H54 (cell line): ENCODE results near the gene ETFA.

Source experiments
- DNase-seq: peaks from one replicate; pipeline ENCODE4 v3.0.0; 2011; ENCODE audit warnings: low spot score, mixed read lengths; ENCODE audit not compliant: insufficient read length
- FAIRE-seq: peaks from 3 replicates; lab custom pipeline; 2011; peaks lifted over from hg19 to GRCh38; lab: Jason Lieb, UNC
- POLR2A ChIP-seq: IDR thresholded peaks from 2 replicates; pipeline ENCODE4 v1.6.1; 2011; ENCODE audit warnings: low read depth, mild to moderate bottlenecking, low read length

The ETFA gene

GRCh38 chr15:76251717-76252116, 59.6 kb downstream of the ETFA start:
- no peak for DNase-seq
- FAIRE-seq = no peak
- no peak for TF ChIP-seq POLR2A

DNA sequence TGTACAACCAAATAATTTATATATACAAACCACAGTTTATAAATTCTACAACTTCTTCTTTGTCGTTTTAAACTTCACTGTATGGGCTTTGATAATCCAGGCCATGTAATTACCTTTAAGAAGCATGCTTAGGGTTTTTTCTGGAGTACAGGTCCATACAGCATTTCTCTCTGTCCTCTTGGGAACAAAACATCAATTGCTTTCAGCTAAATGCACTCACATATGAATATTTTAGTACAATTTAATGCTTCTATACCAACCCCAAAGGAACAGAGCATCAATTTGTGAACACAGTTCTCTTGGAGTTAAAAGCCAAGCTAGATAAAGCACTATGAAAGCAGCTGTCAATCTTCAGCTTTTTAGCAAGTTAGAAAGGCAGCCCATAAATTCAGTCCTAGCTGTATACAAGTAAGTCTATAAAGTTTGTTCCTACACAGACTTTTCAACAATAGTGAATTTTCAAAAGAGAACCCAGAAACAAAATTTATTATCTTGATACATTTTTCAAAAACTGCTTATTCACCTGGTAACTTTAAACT, 66.1 kb downstream of the ETFA start:
- DNase-seq (no peak), FAIRE-seq (no peak)
- no peak for TF ChIP-seq POLR2A

GRCh38 chr15:76239786-76240185, 71.5 kb downstream of the ETFA start:
- TF ChIP-seq POLR2A = no peak
- DNase-seq (no peak), FAIRE-seq (no peak)

DNA sequence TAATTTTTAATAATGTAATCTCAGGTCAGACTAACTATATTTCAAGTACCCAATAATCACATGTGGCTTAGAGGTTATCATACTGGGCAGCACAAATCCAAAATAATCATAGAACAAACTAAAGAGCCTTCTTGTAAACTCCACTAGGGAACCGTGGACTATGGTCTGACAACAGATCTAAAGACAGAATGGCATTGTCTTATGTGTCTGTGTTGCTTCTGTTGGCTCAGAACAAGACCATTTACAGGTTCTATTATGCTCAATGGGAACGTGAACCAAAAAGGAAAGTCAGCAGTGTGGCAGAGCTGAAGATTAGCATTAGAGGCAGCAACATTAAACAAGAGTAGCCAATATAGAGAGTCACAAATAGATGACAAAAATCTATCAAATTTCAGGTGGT, 74.9 kb downstream of the ETFA start:
- no peak for DNase-seq
- TF ChIP-seq POLR2A = no peak
- FAIRE-seq = peak; percentile 23

DNA sequence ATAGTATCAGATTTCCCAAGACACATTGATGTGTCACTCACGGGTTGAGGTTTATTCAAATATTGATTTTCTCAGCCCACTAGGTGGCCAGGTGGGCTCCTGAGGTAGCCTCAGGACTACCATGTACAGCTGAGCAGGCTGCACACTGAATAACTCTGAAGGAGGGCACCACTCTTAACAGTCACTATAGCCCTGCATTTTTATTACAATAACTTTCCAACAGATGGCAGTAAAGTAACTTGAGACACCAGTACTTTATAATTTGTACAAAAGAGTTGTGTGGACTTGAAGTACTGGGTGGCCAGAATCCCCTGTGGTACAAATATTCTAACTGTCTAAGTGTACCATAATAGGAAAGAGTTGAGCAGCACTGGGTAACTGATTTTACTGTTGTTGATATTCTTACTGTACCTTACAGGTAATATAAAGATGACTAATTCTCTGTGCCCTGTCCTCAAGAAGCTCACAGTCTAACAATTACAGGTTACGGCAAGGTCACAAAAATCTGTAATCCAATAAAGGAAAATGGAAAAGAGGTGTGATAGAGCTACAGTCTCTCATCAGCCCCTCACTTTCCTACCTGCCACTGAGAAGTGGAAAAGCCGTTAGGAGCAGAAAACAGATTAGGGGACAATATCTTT, 76.0 kb downstream of the ETFA start:
- FAIRE-seq = peak; percentile 82
- no peak for TF ChIP-seq POLR2A
- DNase-seq = no peak

GRCh38 chr15:76234337-76234889, 76.9 kb downstream of the ETFA start:
- DNase-seq (no peak), FAIRE-seq (no peak)
- TF ChIP-seq POLR2A = no peak

DNA sequence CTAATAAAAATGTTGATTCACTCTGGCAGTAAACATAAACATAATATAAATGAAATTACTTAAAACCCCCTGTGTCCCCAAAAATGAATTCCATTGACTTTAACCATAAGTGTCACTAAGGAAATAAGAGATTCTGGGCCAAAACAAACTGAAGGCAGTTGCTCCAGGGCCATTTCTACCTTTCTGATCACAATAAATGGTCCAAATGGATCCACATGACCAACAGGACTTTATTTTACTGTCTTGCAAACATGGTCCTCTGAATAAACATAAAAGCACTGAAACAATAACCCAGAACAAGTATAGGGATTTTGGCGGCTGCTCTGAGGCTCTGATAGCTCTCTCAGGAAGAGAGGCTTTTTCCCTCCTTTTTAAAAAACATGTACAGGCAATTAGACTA, 77.3 kb downstream of the ETFA start:
- TF ChIP-seq POLR2A = no peak
- no peak for DNase-seq
- no peak for FAIRE-seq

DNA sequence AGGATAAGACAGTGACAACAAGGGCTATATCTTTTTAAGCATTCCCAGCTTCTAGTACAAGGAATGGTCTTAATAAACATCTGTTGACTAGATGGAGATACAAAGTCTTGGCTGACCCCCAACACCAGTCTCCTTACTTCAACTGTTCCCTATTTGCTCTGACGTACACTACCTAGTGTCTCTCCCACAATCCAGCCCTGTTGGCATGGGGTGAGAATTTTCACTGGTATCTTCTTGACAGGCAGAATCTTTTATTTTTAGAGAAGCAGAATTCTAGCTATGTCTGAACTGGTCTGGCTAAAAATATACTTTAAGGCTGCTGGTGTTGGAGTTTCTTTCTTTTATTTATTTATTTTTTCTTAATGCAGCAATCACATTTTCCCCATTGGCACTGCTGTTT, 82.0 kb downstream of the ETFA start:
- TF ChIP-seq POLR2A = no peak
- no peak for FAIRE-seq

GRCh38 chr15:76223521-76223920, 87.7 kb downstream of the ETFA start:
- no peak for DNase-seq
- TF ChIP-seq POLR2A = no peak
- FAIRE-seq = no peak

More for the DNA sequence above, 82.0 kb downstream of the ETFA start:
- DNase-seq = no peak

DNA sequence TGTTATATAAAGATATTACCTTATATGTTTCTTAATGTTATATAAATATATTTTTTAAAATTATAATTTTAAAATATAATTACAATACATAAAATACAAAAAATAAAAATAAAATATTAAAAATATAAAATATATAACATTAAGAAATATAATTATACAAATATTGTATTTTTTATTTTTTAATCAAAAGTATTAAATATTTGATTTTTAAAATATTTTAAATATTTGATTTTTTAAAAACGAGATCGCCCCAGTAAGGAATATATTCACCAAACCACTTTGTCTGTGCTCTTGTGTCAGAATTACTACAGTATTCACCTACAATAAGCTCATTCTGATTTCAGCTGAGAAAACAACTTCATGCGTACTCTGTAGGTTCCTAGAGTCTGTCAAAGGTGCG, 89.1 kb downstream of the ETFA start:
- no peak for FAIRE-seq
- DNase-seq = no peak
- TF ChIP-seq POLR2A = no peak

DNA sequence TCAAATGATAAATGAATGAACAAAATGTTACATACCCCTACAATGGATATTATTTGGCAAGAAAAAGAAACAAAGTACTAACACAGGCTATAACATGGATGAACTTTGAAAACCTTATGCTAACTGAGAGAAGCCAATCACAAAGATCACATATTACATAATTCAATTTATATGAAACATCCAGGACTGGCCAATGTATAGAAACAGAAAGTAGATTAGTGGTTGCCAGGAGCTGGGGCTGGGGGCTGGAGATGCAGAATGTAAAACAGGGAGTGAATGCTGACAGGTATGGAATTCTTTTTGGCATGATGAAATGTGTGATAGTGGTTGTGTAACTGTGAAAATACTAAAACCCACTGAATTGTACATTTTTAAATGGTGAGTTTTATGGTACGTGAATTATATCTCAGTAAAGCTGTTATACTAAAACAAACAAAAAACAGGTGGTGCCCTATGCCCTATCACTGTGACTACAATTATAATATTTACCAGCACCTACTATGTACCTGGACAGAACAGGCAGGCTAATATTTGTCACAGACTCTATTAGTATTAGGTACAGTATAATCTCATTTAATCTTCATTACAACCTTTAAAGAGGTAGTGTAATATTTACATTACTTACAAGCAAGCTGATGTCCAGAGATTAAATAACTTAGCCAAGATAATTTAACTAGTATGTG, 90.0 kb downstream of the ETFA start:
- DNase-seq = no peak
- no peak for TF ChIP-seq POLR2A
- FAIRE-seq = no peak

GRCh38 chr15:76217882-76218217, 93.4 kb downstream of the ETFA start:
- DNase-seq (no peak), FAIRE-seq (no peak)
- TF ChIP-seq POLR2A = no peak

DNA sequence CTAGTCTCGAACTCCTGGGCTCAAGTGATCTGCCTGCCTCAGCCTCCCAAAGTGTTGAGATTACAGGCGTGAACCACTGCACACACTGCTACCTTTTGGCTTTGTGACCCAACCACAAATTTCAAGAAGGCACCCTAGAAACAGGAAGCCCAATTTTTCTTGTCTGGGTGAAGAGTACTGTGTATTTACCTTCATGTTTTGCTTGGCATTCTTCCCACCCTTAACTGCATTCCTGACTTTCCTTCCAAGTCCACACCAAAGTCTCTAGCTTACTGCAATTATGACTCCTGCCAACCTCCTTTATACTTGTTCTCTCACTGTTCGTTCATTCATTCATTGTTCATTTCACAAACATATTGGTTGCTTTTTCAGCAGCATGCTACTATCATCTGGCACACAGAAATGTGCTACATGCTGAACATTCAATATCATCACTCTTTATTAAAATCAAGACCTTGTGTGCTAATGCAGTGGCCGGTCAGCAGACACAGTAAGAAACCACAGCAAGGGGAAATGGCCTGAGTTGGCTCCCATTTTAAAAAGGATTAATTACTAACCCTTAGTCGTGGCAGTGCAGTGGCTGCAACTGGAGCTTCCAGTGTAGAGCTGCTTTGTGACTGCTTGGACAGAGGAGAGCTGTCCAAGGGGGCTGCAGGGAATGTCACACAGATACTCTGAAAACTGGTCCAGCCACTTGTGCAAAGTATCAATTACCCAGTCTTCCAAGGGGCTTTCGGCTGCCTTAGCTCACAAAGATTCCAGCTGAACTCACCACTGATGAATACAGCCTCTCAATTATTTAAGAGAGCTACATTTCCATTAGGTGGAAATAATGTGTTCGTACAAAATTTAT, 94.0 kb downstream of the ETFA start:
- DNase-seq (no peak), FAIRE-seq (no peak)
- TF ChIP-seq POLR2A = no peak

DNA sequence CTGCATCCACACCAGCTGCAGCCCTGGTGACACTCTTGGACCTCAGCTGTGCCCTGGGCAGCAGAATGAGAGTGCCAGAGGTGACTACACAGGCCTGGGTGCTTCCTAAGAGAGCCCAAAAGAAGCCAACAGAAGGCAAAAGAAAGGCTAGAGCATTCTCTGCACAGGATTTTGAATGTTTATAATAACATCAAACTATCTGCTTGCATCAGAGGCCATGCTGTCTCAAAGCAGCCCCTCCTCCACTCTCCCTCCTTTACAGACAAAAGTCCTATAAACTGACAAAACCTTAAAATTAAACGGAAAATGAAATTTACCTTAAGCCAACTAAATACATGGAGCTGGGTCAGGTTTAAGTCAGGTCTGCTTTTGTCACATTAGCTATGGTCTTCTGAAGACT, 95.6 kb downstream of the ETFA start:
- DNase-seq = no peak
- TF ChIP-seq POLR2A = no peak
- FAIRE-seq = no peak

GRCh38 chr15:76209942-76210341, 101.3 kb downstream of the ETFA start:
- FAIRE-seq (no peak), DNase-seq (no peak)
- TF ChIP-seq POLR2A = no peak
